Measurements from ENCODE around the gene MLLT3.

DNA sequence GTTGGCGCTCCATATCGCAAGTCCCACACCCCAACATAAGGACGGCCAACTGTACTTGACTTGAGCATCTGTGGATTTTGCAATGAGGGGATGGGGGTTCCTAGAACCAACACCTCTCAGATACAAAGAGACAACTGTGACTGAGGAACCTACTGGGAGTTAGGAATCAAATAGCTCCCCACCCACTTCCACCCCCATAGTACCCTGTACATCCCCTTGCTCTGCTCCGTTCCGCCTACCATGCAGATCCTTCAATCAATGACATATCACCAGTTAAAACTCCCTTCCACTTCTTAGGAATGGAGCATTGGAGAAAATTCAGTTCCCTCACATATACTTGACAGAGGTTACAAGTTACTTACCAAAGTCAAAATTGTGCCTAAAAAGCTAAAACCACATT, 140.9 kb downstream of the MLLT3 start:
- no peak for TF ChIP-seq ZBTB43 (CRISPR knock-in tag; conservative IDR thresholded peaks at IDR 0.05)
- no peak for TF ChIP-seq EP300 (IDR thresholded peaks at IDR 0.05; ENCODE audit: low read depth in 2 of 2, low read length in 2 of 2)
- no peak for TF ChIP-seq EP300 (CRISPR knock-in tag; IDR thresholded peaks at IDR 0.05; ENCODE audit: borderline replicate concordance)
- no peak for TF ChIP-seq ZBTB1 (CRISPR knock-in tag; IDR thresholded peaks at IDR 0.05; ENCODE audit: borderline replicate concordance)
- no peak for TF ChIP-seq ZNF772 (CRISPR knock-in tag; IDR thresholded peaks at IDR 0.05)
- no peak for TF ChIP-seq TRIM22 (IDR thresholded peaks at IDR 0.05)
- no peak for TF ChIP-seq IRF2 (CRISPR knock-in tag; IDR thresholded peaks at IDR 0.05)
- TF ChIP-seq RBFOX2 (IDR thresholded peaks at IDR 0.05; ENCODE audit: low read depth, low read length): no peak
- no peak for TF ChIP-seq CEBPB (IDR thresholded peaks at IDR 0.05; ENCODE audit: borderline replicate concordance, low read depth, low read length)
- TF ChIP-seq ZNF616 (CRISPR knock-in tag; IDR thresholded peaks at IDR 0.05; ENCODE audit: low read depth): no peak
- TF ChIP-seq POLR2A (IDR thresholded peaks at IDR 0.05; ENCODE audit: insufficient read depth in 1 of 2, low read depth in 2 of 2, low read length in 2 of 2): no peak

All from HepG2 (cell line).